Activated CD8-positive, alpha-beta T cell treated with anti-CD3 and anti-CD28 coated beads, Interleukin-2, amount 10 ng/mL, durations not matched to agents 7 days and 5 days (primary cell): Measurements from ENCODE around the gene CHST4. TPM values are rescaled to one million over a fixed set of nuclear protein-coding genes. Genes with fewer than 3 reads are reported as not detected.
"Not testable (repeated sequence)": the region's sequence is repeated elsewhere in the genome, so short reads cannot be mapped to it uniquely, and the experiment has no call there.

Experiments
- ATAC-seq: fragments of 150-1000 bp; cut with Tn5 transposase; one replicate; pipeline ENCODE4 v1.10.0; 2021; ENCODE audit warnings: moderate library complexity
- CTCF ChIA-PET: fragments of 350-600 bp; sonication (Branson Sonifier 250); formaldehyde crosslinking; loops from one replicate; lab custom pipeline; 2021; ENCODE audit warnings: antibody characterized with exemption; lab: Charles Lee
- POLR2A ChIA-PET: fragments of 350-600 bp; sonication (Branson Sonifier 250); formaldehyde crosslinking; loops from one replicate; lab custom pipeline; 2021; ENCODE audit warnings: antibody characterized with exemption; lab: Charles Lee
- DNase-seq: peaks from one replicate; pipeline ENCODE4 v3.0.0-alpha.2; 2020
- H3K27ac Mint-ChIP-seq: one replicate; pipeline ENCODE4 v1.8.0; 2021; ENCODE audit warnings: mild to moderate bottlenecking, mixed read lengths
- H3K27me3 Mint-ChIP-seq: one replicate; pipeline ENCODE4 v1.8.0; 2021; ENCODE audit warnings: low read depth, mixed read lengths
- H3K36me3 Mint-ChIP-seq: one replicate; pipeline ENCODE4 v1.8.0; 2021; ENCODE audit warnings: low read depth, mixed read lengths
- H3K4me1 Mint-ChIP-seq: one replicate; pipeline ENCODE4 v1.8.0; 2021; ENCODE audit warnings: low read depth, mixed read lengths
- H3K4me3 Mint-ChIP-seq: one replicate; pipeline ENCODE4 v1.8.0; 2021; ENCODE audit warnings: mild to moderate bottlenecking, mixed read lengths
- H3K9me3 Mint-ChIP-seq: one replicate; pipeline ENCODE4 v1.8.0; 2022; ENCODE audit warnings: mixed read lengths; ENCODE audit not compliant: insufficient read depth
- total RNA-seq, 2 experiments: library from RNA; stranded (reverse); gene quantifications; one replicate each; pipeline ENCODE4 v1.2.3, GENCODE V29; 2021

CHST4 gene
- total RNA-seq, 2 experiments from 2014 or later = not detected

- Mint-ChIP-seq H3K4me3 (no peak overlapping the region), H3K4me1 (peaks cover 8% of the 10 kb centered on the region), H3K36me3 (peaks cover 5% of the 10 kb centered on the region), H3K9me3 (peaks cover 6% of the 10 kb centered on the region), H3K27ac (no peak overlapping the region), H3K27me3 (peaks cover 31% of the 10 kb centered on the region)
- ChIA-PET POLR2A (no interaction called here), CTCF (no interaction called here)
- no peak for DNase-seq
- ATAC-seq = no peak
Observed at GRCh38 chr16:71559855-71560254, 33.6 kb downstream of the CHST4 start.

- CTCF ChIA-PET, H3K4me3 Mint-ChIP-seq, H3K36me3 Mint-ChIP-seq, H3K27ac Mint-ChIP-seq, POLR2A ChIA-PET, DNase-seq, H3K9me3 Mint-ChIP-seq, ATAC-seq: not testable (repeated sequence)
- Mint-ChIP-seq H3K4me1 (peaks cover 19% of the 10 kb centered on the region), H3K27me3 (peaks cover 26% of the 10 kb centered on the region)
Observed at GRCh38 chr16:71561886-71562285, 35.7 kb downstream of the CHST4 start.

GRCh38 chr16:71562552-71562951 lies 36.3 kb downstream of the CHST4 start:
- Mint-ChIP-seq H3K36me3 (peaks cover 5% of the 10 kb centered on the region), H3K4me1 (peaks cover 19% of the 10 kb centered on the region), H3K9me3 (peaks cover 6% of the 10 kb centered on the region), H3K27me3 (peaks cover 26% of the 10 kb centered on the region), H3K4me3 (no peak overlapping the region), H3K27ac (no peak overlapping the region)
- ATAC-seq (no peak), DNase-seq (no peak)
- ChIA-PET CTCF (interaction anchor here (0.6 to 1.3 kb wide), 2 partner anchors 16 to 48 kb away, joined by 3 to 8 read pairs; no protein-coding TSS in a partner anchor), POLR2A (no interaction called here)

GRCh38 chr16:71564335-71564967 lies 38.2 kb downstream of the CHST4 start:
- ATAC-seq (no peak), DNase-seq (no peak)
- peaks cover 6% of the 10 kb centered on the region for H3K9me3 Mint-ChIP-seq
- H3K27me3 Mint-ChIP-seq = peaks cover 11% of the 10 kb centered on the region
- peaks cover 19% of the 10 kb centered on the region for H3K4me1 Mint-ChIP-seq
- CTCF ChIA-PET = interaction anchor here (0.6 to 3.0 kb wide), 34 partner anchors 9 to 561 kb away, joined by 3 to 108 read pairs (median 3); partner anchors contain the start of genes AP1G1 and TAT
- H3K4me3 Mint-ChIP-seq = peak overlapping the region; percentile 91
- H3K36me3 Mint-ChIP-seq = peaks cover 5% of the 10 kb centered on the region
- peak overlapping the region; percentile 97 for H3K27ac Mint-ChIP-seq
- POLR2A ChIA-PET = interaction anchor here (1.2 to 1.7 kb wide), 3 partner anchors 11 to 1043 kb away, joined by 3 to 9 read pairs (median 4); no protein-coding TSS in a partner anchor

GRCh38 chr16:71565812-71566700 lies 39.8 kb downstream of the CHST4 start:
- ChIA-PET CTCF (interaction anchor here (0.9 to 3.0 kb wide), 21 partner anchors 8 to 559 kb away, joined by 3 to 108 read pairs (median 4); partner anchors contain the start of gene TAT), POLR2A (interaction anchor here (0.6 to 1.7 kb wide), 7 partner anchors 11 to 1045 kb away, joined by 3 to 9 read pairs (median 3); partner anchors contain the start of gene VAC14)
- DNase-seq = no peak
- H3K27ac Mint-ChIP-seq = peak overlapping the region; percentile 97
- H3K27me3 Mint-ChIP-seq = peaks cover 2% of the 10 kb centered on the region
- peak overlapping the region; percentile 91 for H3K4me3 Mint-ChIP-seq
- peaks cover 6% of the 10 kb centered on the region for H3K9me3 Mint-ChIP-seq
- peaks cover 19% of the 10 kb centered on the region for H3K4me1 Mint-ChIP-seq
- H3K36me3 Mint-ChIP-seq = peaks cover 5% of the 10 kb centered on the region
- no peak for ATAC-seq

GRCh38 chr16:71567931-71568330 lies 41.7 kb downstream of the CHST4 start:
- H3K4me3 Mint-ChIP-seq = no peak overlapping the region
- peaks cover 19% of the 10 kb centered on the region for H3K4me1 Mint-ChIP-seq
- DNase-seq = no peak
- no peak overlapping the region for H3K27ac Mint-ChIP-seq
- peaks cover 3% of the 10 kb centered on the region for H3K9me3 Mint-ChIP-seq
- POLR2A ChIA-PET = no interaction called here
- CTCF ChIA-PET = interaction anchor here (2.4 kb wide), 1 partner anchor 43 kb away, joined by 10 read pairs; no protein-coding TSS in a partner anchor
- H3K36me3 Mint-ChIP-seq = no peaks in the 10 kb centered on the region
- ATAC-seq = no peak
- H3K27me3 Mint-ChIP-seq = peaks cover 4% of the 10 kb centered on the region

GRCh38 chr16:71568551-71568950 lies 42.3 kb downstream of the CHST4 start:
- H3K4me3 Mint-ChIP-seq = no peak overlapping the region
- ChIA-PET POLR2A (no interaction called here), CTCF (interaction anchor here (2.4 kb wide), 1 partner anchor 42 kb away, joined by 10 read pairs; no protein-coding TSS in a partner anchor)
- DNase-seq = no peak
- H3K36me3 Mint-ChIP-seq = no peaks in the 10 kb centered on the region
- no peak overlapping the region for H3K27ac Mint-ChIP-seq
- peaks cover 19% of the 10 kb centered on the region for H3K4me1 Mint-ChIP-seq
- H3K9me3 Mint-ChIP-seq = no peaks in the 10 kb centered on the region
- no peak for ATAC-seq
- H3K27me3 Mint-ChIP-seq = peaks cover 6% of the 10 kb centered on the region

GRCh38 chr16:71569621-71570020 lies 43.4 kb downstream of the CHST4 start:
- Mint-ChIP-seq H3K4me3 (no peak overlapping the region), H3K27me3 (peaks cover 6% of the 10 kb centered on the region), H3K4me1 (peaks cover 12% of the 10 kb centered on the region), H3K9me3 (no peaks in the 10 kb centered on the region), H3K27ac (no peak overlapping the region), H3K36me3 (no peaks in the 10 kb centered on the region)
- POLR2A ChIA-PET = no interaction called here
- CTCF ChIA-PET = interaction anchor here (1.2 to 2.0 kb wide), 2 partner anchors 42 to 392 kb away, joined by 4 to 8 read pairs; no protein-coding TSS in a partner anchor
- DNase-seq = no peak
- ATAC-seq = no peak

- peaks cover 11% of the 10 kb centered on the region for H3K4me1 Mint-ChIP-seq
- H3K27me3 Mint-ChIP-seq = peaks cover 8% of the 10 kb centered on the region
- CTCF ChIA-PET = interaction anchor here (1.2 to 2.0 kb wide), 2 partner anchors 41 to 391 kb away, joined by 4 to 8 read pairs; no protein-coding TSS in a partner anchor
- POLR2A ChIA-PET = no interaction called here
- no peak for DNase-seq
- H3K36me3 Mint-ChIP-seq = no peaks in the 10 kb centered on the region
- no peak overlapping the region for H3K27ac Mint-ChIP-seq
- no peaks in the 10 kb centered on the region for H3K9me3 Mint-ChIP-seq
- ATAC-seq = no peak
- H3K4me3 Mint-ChIP-seq = no peak overlapping the region
Observed at GRCh38 chr16:71570144-71570543, 43.9 kb downstream of the CHST4 start.

- DNase-seq = no peak
- no peak overlapping the region for H3K27ac Mint-ChIP-seq
- CTCF ChIA-PET = interaction anchor here (1.2 to 1.6 kb wide), 3 partner anchors 8 to 160 kb away, joined by 3 to 8 read pairs (median 3); no protein-coding TSS in a partner anchor
- H3K4me3 Mint-ChIP-seq = no peak overlapping the region
- peaks cover 17% of the 10 kb centered on the region for H3K27me3 Mint-ChIP-seq
- POLR2A ChIA-PET = no interaction called here
- H3K36me3 Mint-ChIP-seq = no peaks in the 10 kb centered on the region
- no peak for ATAC-seq
- H3K9me3 Mint-ChIP-seq = no peaks in the 10 kb centered on the region
- H3K4me1 Mint-ChIP-seq = no peaks in the 10 kb centered on the region
Observed at GRCh38 chr16:71572497-71573116, 46.4 kb downstream of the CHST4 start.
